Upper lobe of left lung (tissue), 6 donors: ENCODE data around the gene SNX32. TPM values are rescaled to one million over a fixed set of nuclear protein-coding genes. Genes with fewer than 3 reads are reported as not detected.

ENCODE experiments used
- ATAC-seq, 2 donors: fragments of 200-7000 bp; cut with Tn5 transposase; one replicate each; pipeline ENCODE4 v1.9.1; 2022; ENCODE audit warnings: mild to moderate bottlenecking in 2 of 2, moderate library complexity in 2 of 2; ENCODE audit not compliant: low FRiP score in 2 of 2
- DNase-seq, 2 donors: peaks; one replicate each; pipeline ENCODE4 v3.0.0-alpha.2; 2019 to 2020
- H3K27ac ChIP-seq, 4 donors: fragments of 200-600 bp; sonication (generic); one replicate each; pipeline ENCODE4 v1.5.1; 2016 to 2019
- H3K27me3 ChIP-seq, 4 donors: fragments of 200-600 bp; sonication (generic); one replicate each; pipeline ENCODE4 v1.5.1; 2017 to 2019
- H3K36me3 ChIP-seq, 4 donors: fragments of 200-600 bp; sonication (generic); one replicate each; pipeline ENCODE4 v1.5.1; 2016 to 2019
- H3K4me1 ChIP-seq, 4 donors: fragments of 200-600 bp; sonication (generic); one replicate each; pipeline ENCODE4 v1.5.1; 2018 to 2019
- H3K4me3 ChIP-seq, 4 donors: fragments of 200-600 bp; sonication (generic); one replicate each; pipeline ENCODE4 v1.5.1; 2017 to 2019; ENCODE audit warnings: mild to moderate bottlenecking in 2 of 4, moderate library complexity in 1 of 4
- H3K9me3 ChIP-seq, 4 donors: fragments of 200-600 bp; sonication (generic); one replicate each; pipeline ENCODE4 v1.5.1; 2018 to 2019
- EP300 ChIP-seq, 4 donors: sonication (generic); formaldehyde crosslinking; IDR thresholded peaks; one replicate each; pipeline ENCODE4 v1.5.1; 2017; ENCODE audit warnings: antibody characterized with exemption in 4 of 4, control low read depth in 2 of 4
- POLR2A ChIP-seq, 4 donors: fragments of 450-650 bp; IDR thresholded peaks; one replicate each; pipeline ENCODE4 v1.5.1; 2016 to 2017; ENCODE audit warnings: antibody characterized with exemption in 4 of 4, mild to moderate bottlenecking in 2 of 4
- POLR2AphosphoS5 ChIP-seq, 2 donors: sonication (generic); formaldehyde crosslinking; IDR thresholded peaks; one replicate each; pipeline ENCODE4 v1.5.1; 2017; ENCODE audit warnings: antibody characterized with exemption in 2 of 2
- WGBS, 2 donors: methylation state at CpG; one replicate each; pipeline ENCODE4 v1.1.5; 2017 to 2018; 5-methylcytosine and 5-hydroxymethylcytosine counted together
- total RNA-seq, 6 donors: library from RNA; depleted of rRNA in 4 of 6; stranded (reverse); fragments of >200 nt in 4 of 6; gene quantifications; one replicate each; pipeline versions ENCODE4 v1.1.0 to v1.2.1, GENCODE V29; 2016 to 2021
- TF ChIP-seq, protein P1 (sequence below), 6 experiments: fragments of 450-650 bp in 4 of 6; fragments of 200-600 bp in 2 of 6; sonication (generic) in 2 of 6; IDR thresholded peaks; one replicate each; pipeline ENCODE4 v1.5.1; 2016 to 2019; ENCODE audit warnings: antibody characterized with exemption in 6 of 6
- donor health status: DM: no; HTN: no; CAD: no; lungs with moderate emphysema.
- donor health status: DM: no; HTN: yes; CAD: no; lungs with severe emphysema.

The SNX32 gene
- total RNA-seq, 6 donors from 2014 or later, result 0.37 to 0.69 TPM; not detected in 4

DNA sequence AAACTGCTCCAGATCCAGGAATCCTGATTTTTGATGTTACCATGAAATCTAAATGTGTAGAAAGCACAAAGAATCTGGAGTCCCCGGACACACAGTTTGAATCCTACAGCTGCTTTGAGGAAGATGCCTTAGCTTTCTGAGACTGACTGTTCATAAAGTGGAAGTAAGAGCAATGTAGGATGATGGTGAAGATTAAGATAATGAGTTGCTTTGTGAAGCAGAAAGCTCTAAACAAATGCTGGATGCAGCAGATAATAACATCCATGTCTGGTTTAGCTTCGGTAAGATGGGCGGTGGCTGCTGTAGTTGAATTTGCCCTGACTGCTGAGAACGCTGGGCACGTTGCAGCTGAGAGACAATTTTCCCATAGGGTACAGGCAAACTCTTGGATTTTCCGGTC is 26.8 kb upstream of the SNX32 start:
- no peaks in the 10 kb centered on the region for H3K36me3 ChIP-seq
- peaks cover 0 to 5% (median 0%) of the 10 kb centered on the region in 4 donors for H3K4me1 ChIP-seq
- peaks cover 0 to 6% (median 0%) of the 10 kb centered on the region in 4 donors for H3K27me3 ChIP-seq
- 59 to 62% methylated on average over 6 of the region's 6 CpGs for WGBS, 2 donors
- TF ChIP-seq POLR2A (IDR thresholded peaks at IDR 0.05) (no peak), EP300 (IDR thresholded peaks at IDR 0.05) (no peak), POLR2AphosphoS5 (IDR thresholded peaks at IDR 0.05) (no peak)
- TF ChIP-seq, protein P1, sequence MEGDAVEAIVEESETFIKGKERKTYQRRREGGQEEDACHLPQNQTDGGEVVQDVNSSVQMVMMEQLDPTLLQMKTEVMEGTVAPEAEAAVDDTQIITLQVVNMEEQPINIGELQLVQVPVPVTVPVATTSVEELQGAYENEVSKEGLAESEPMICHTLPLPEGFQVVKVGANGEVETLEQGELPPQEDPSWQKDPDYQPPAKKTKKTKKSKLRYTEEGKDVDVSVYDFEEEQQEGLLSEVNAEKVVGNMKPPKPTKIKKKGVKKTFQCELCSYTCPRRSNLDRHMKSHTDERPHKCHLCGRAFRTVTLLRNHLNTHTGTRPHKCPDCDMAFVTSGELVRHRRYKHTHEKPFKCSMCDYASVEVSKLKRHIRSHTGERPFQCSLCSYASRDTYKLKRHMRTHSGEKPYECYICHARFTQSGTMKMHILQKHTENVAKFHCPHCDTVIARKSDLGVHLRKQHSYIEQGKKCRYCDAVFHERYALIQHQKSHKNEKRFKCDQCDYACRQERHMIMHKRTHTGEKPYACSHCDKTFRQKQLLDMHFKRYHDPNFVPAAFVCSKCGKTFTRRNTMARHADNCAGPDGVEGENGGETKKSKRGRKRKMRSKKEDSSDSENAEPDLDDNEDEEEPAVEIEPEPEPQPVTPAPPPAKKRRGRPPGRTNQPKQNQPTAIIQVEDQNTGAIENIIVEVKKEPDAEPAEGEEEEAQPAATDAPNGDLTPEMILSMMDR (IDR thresholded peaks at IDR 0.05), result no peak
- no peak overlapping the region for H3K4me3 ChIP-seq
- no peak overlapping the region for H3K27ac ChIP-seq
- no peaks in the 10 kb centered on the region for H3K9me3 ChIP-seq
- DNase-seq, result no peak
- no peak for ATAC-seq

DNA sequence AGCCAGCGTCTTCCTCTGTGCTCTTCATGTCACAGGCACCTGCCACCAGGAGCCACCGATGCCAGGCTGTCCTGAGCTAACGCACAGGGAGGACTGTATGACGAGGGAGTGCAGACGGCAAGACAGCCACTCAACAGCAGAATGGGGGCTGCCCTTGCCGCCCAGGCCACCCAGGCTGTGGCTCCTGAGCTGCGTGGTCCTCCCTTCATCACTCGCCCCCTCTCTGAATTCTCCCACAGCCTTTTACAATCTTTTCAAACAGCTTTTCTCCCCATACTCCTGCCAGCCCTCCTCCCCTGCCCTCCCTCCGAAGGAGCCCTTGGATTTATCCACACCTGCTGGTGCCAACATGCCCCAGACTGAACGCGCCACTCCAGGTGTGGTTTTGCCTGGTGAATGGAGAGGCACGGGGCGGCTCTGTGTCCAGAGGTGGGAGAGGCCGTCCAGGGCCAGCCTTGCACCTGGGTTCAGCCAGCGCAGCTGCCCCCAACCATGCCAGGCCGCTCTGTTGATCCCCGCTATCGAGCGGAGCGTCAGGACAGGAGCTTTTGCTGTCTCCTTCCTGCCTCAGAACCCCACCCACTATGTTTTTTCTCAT is 24.9 kb upstream of the SNX32 start:
- Histone ChIP-seq H3K9me3 (no peaks in the 10 kb centered on the region), H3K27ac (no peak overlapping the region), H3K4me3 (no peak overlapping the region), H3K4me1 (peaks cover 0 to 15% (median 8%) of the 10 kb centered on the region in 4 donors), H3K36me3 (no peaks in the 10 kb centered on the region), H3K27me3 (peaks cover 0 to 4% (median 0%) of the 10 kb centered on the region in 4 donors)
- TF ChIP-seq, protein P1 (IDR thresholded peaks at IDR 0.05), result no peak
- no peak for TF ChIP-seq POLR2A (IDR thresholded peaks at IDR 0.05)
- no peak for TF ChIP-seq POLR2AphosphoS5 (IDR thresholded peaks at IDR 0.05)
- TF ChIP-seq EP300 (IDR thresholded peaks at IDR 0.05), result no peak
- WGBS, 2 donors, result 71 to 81% methylated on average over 20 of the region's 20 CpGs
- DNase-seq (peak in 1 of 2 donors; percentile 63), ATAC-seq (no peak)

DNA sequence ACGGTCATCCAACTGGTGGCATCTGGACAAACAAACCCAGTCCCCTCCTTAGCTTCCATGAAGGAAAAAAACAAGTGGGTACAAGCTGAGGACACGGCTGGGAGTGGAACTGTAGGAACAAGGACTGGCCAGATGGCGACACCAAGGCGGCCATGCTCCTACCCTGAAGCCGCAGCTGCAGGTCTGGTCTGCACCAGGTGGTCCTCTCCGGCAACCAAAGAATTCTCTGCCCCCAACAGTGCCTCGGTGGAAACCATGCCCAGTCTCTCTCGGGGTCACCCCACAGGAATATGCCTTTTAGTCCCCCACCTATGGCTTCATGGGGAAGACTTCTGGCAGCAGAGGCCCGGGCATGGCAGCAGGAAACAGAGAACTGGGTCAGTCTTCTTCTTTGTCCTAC is 24.3 kb upstream of the SNX32 start:
- Histone ChIP-seq H3K9me3 (no peaks in the 10 kb centered on the region), H3K27me3 (no peaks in the 10 kb centered on the region), H3K27ac (no peak overlapping the region), H3K4me3 (no peak overlapping the region), H3K36me3 (no peaks in the 10 kb centered on the region), H3K4me1 (peaks cover 0 to 21% (median 10%) of the 10 kb centered on the region in 4 donors)
- DNase-seq (no peak), ATAC-seq (no peak)
- TF ChIP-seq, protein P1 (IDR thresholded peaks at IDR 0.05), result no peak
- TF ChIP-seq EP300 (IDR thresholded peaks at IDR 0.05) (no peak), POLR2AphosphoS5 (IDR thresholded peaks at IDR 0.05) (no peak), POLR2A (IDR thresholded peaks at IDR 0.05) (no peak)
- 76 to 81% methylated on average over 8 to 9 of the region's 9 CpGs for WGBS, 2 donors

DNA sequence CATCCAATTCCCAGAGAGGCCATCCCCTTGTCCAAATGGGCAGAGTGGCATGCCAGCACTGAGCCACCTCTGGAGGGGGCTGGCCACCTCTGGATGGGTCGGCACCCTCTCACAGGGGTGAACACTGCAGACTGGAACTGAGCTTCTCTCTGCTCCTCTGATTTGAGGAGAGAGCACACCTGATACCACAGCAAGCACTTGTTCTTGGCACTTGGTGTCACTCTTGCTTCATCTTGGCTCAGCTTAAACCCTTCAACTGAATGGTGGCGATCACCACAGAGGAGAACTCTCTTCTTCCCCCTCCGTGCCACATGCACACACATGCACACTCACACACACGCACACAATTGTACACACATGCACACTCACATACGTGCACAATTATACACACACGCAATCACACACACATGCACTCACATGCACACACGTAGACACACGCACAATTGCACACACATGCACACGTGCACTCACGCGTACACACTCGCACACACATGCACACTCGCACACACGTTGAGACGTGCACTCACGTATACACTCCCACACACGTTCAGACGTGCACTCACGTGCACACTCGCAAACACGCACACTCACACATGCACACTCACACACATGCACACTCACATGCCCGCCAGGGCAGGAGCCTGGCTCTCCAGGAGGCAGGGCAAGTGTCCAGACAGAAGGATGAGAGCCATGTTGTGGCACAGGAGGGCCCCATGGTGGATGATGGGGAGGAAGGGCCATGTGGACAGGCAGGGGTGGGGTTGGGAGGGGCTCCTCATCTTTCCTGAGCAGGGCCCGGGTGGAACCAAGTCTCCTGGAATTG is 23.5 kb upstream of the SNX32 start:
- H3K4me1 ChIP-seq, result peaks cover 0 to 21% (median 10%) of the 10 kb centered on the region in 4 donors
- no peak overlapping the region for H3K27ac ChIP-seq
- WGBS, 2 donors, result 83% methylated on average over 22 to 23 of the region's 23 CpGs
- DNase-seq (no peak), ATAC-seq (no peak)
- no peaks in the 10 kb centered on the region for H3K9me3 ChIP-seq
- TF ChIP-seq POLR2AphosphoS5 (IDR thresholded peaks at IDR 0.05) (no peak), POLR2A (IDR thresholded peaks at IDR 0.05) (no peak)
- TF ChIP-seq, protein P1 (IDR thresholded peaks at IDR 0.05), result no peak
- no peak overlapping the region for H3K4me3 ChIP-seq
- H3K36me3 ChIP-seq, result no peaks in the 10 kb centered on the region
- H3K27me3 ChIP-seq, result no peaks in the 10 kb centered on the region
